ENCODE measurements around the gene USP46. TPM values are rescaled to one million over a fixed set of nuclear protein-coding genes. Genes with fewer than 3 reads are reported as not detected.

USP46 gene
- total and polyA plus RNA-seq, 2 of the 13 experiments (the other 11 are each of a cell fraction or from before 2014, with no cell fraction given) = 4.7 to 17.4 TPM

DNA sequence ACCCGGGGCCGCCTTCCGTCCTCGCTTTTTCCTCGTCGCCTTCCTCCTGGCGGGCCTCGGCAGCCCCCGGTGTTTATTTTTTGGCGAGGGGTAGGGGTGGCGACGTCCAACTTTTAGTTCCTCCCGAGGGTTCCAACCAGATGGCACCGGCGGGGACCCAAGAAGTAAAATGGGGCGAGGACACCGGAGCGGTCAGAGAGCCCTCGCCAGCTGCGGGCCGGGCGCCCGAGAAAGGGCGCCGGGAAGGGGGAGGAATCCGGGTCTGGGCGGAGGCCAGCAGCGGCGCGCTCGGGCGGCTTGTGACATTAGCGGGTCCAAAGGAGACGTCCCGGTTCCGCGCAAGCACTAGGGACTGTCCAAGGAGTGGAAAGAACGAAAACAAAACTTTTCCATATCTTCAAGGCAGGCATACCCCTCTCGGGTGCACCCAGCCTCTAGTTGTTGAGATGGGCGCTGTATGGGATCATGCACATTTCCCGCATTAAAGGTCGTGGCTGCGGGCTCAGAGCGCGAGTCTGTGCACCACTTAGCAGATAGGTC lies 691 bp upstream of the USP46 start (continued):
- TF ChIP-seq ZNF468 (CRISPR knock-in tag; IDR thresholded peaks at IDR 0.05) (no peak), ZNF160 (CRISPR knock-in tag; IDR thresholded peaks at IDR 0.05) (no peak), ZNF501 (CRISPR knock-in tag; IDR thresholded peaks at IDR 0.05) (no peak; the same call in 1 of the 2 replicates), ZNF552 (CRISPR knock-in tag; IDR thresholded peaks at IDR 0.05; ENCODE audit: borderline replicate concordance) (0 out of 2 replicates have a peak, but pooled peaks have one; percentile 20)
- TF ChIP-seq, protein P1, sequence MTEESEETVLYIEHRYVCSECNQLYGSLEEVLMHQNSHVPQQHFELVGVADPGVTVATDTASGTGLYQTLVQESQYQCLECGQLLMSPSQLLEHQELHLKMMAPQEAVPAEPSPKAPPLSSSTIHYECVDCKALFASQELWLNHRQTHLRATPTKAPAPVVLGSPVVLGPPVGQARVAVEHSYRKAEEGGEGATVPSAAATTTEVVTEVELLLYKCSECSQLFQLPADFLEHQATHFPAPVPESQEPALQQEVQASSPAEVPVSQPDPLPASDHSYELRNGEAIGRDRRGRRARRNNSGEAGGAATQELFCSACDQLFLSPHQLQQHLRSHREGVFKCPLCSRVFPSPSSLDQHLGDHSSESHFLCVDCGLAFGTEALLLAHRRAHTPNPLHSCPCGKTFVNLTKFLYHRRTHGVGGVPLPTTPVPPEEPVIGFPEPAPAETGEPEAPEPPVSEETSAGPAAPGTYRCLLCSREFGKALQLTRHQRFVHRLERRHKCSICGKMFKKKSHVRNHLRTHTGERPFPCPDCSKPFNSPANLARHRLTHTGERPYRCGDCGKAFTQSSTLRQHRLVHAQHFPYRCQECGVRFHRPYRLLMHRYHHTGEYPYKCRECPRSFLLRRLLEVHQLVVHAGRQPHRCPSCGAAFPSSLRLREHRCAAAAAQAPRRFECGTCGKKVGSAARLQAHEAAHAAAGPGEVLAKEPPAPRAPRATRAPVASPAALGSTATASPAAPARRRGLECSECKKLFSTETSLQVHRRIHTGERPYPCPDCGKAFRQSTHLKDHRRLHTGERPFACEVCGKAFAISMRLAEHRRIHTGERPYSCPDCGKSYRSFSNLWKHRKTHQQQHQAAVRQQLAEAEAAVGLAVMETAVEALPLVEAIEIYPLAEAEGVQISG (CRISPR knock-in tag; IDR thresholded peaks at IDR 0.05) = 0 out of 2 replicates have a peak, but pooled peaks have one; percentile 35
- TF ChIP-seq, protein P2, sequence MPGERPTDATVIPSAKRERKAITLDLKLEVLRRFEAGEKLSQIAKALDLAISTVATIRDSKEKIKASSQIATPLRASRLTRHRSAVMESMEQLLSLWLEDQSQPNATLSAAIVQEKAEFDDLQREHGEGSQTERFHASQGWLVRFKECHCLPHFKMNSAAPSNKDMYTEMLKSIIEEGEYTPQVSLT (CRISPR knock-in tag; IDR thresholded peaks at IDR 0.05; ENCODE audit: borderline replicate concordance, low read depth) = no peak
- TF ChIP-seq, protein P3, sequence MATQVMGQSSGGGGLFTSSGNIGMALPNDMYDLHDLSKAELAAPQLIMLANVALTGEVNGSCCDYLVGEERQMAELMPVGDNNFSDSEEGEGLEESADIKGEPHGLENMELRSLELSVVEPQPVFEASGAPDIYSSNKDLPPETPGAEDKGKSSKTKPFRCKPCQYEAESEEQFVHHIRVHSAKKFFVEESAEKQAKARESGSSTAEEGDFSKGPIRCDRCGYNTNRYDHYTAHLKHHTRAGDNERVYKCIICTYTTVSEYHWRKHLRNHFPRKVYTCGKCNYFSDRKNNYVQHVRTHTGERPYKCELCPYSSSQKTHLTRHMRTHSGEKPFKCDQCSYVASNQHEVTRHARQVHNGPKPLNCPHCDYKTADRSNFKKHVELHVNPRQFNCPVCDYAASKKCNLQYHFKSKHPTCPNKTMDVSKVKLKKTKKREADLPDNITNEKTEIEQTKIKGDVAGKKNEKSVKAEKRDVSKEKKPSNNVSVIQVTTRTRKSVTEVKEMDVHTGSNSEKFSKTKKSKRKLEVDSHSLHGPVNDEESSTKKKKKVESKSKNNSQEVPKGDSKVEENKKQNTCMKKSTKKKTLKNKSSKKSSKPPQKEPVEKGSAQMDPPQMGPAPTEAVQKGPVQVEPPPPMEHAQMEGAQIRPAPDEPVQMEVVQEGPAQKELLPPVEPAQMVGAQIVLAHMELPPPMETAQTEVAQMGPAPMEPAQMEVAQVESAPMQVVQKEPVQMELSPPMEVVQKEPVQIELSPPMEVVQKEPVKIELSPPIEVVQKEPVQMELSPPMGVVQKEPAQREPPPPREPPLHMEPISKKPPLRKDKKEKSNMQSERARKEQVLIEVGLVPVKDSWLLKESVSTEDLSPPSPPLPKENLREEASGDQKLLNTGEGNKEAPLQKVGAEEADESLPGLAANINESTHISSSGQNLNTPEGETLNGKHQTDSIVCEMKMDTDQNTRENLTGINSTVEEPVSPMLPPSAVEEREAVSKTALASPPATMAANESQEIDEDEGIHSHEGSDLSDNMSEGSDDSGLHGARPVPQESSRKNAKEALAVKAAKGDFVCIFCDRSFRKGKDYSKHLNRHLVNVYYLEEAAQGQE (IDR thresholded peaks at IDR 0.05; ENCODE audit: borderline replicate concordance in 1 of 2, low read depth in 1 of 2, low read length in 2 of 2) = no peak
- TF ChIP-seq, protein P4, sequence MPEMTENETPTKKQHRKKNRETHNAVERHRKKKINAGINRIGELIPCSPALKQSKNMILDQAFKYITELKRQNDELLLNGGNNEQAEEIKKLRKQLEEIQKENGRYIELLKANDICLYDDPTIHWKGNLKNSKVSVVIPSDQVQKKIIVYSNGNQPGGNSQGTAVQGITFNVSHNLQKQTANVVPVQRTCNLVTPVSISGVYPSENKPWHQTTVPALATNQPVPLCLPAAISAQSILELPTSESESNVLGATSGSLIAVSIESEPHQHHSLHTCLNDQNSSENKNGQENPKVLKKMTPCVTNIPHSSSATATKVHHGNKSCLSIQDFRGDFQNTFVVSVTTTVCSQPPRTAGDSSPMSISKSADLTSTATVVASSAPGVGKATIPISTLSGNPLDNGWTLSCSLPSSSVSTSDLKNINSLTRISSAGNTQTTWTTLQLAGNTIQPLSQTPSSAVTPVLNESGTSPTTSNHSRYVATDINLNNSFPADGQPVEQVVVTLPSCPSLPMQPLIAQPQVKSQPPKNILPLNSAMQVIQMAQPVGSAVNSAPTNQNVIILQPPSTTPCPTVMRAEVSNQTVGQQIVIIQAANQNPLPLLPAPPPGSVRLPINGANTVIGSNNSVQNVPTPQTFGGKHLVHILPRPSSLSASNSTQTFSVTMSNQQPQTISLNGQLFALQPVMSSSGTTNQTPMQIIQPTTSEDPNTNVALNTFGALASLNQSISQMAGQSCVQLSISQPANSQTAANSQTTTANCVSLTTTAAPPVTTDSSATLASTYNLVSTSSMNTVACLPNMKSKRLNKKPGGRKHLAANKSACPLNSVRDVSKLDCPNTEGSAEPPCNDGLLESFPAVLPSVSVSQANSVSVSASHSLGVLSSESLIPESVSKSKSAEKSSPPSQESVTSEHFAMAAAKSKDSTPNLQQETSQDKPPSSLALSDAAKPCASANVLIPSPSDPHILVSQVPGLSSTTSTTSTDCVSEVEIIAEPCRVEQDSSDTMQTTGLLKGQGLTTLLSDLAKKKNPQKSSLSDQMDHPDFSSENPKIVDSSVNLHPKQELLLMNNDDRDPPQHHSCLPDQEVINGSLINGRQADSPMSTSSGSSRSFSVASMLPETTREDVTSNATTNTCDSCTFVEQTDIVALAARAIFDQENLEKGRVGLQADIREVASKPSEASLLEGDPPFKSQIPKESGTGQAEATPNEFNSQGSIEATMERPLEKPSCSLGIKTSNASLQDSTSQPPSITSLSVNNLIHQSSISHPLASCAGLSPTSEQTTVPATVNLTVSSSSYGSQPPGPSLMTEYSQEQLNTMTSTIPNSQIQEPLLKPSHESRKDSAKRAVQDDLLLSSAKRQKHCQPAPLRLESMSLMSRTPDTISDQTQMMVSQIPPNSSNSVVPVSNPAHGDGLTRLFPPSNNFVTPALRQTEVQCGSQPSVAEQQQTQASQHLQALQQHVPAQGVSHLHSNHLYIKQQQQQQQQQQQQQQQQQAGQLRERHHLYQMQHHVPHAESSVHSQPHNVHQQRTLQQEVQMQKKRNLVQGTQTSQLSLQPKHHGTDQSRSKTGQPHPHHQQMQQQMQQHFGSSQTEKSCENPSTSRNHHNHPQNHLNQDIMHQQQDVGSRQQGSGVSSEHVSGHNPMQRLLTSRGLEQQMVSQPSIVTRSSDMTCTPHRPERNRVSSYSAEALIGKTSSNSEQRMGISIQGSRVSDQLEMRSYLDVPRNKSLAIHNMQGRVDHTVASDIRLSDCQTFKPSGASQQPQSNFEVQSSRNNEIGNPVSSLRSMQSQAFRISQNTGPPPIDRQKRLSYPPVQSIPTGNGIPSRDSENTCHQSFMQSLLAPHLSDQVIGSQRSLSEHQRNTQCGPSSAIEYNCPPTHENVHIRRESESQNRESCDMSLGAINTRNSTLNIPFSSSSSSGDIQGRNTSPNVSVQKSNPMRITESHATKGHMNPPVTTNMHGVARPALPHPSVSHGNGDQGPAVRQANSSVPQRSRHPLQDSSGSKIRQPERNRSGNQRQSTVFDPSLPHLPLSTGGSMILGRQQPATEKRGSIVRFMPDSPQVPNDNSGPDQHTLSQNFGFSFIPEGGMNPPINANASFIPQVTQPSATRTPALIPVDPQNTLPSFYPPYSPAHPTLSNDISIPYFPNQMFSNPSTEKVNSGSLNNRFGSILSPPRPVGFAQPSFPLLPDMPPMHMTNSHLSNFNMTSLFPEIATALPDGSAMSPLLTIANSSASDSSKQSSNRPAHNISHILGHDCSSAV (CRISPR knock-in tag; IDR thresholded peaks at IDR 0.05; ENCODE audit: borderline replicate concordance) = no peak
- TF ChIP-seq, protein P5, sequence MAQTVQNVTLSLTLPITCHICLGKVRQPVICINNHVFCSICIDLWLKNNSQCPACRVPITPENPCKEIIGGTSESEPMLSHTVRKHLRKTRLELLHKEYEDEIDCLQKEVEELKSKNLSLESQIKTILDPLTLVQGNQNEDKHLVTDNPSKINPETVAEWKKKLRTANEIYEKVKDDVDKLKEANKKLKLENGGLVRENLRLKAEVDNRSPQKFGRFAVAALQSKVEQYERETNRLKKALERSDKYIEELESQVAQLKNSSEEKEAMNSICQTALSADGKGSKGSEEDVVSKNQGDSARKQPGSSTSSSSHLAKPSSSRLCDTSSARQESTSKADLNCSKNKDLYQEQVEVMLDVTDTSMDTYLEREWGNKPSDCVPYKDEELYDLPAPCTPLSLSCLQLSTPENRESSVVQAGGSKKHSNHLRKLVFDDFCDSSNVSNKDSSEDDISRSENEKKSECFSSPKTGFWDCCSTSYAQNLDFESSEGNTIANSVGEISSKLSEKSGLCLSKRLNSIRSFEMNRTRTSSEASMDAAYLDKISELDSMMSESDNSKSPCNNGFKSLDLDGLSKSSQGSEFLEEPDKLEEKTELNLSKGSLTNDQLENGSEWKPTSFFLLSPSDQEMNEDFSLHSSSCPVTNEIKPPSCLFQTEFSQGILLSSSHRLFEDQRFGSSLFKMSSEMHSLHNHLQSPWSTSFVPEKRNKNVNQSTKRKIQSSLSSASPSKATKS (CRISPR knock-in tag; IDR thresholded peaks at IDR 0.05) = no peak

All from HepG2 (cell line).